ENCODE measurements around the gene NELFB. TPM values are rescaled to one million over a fixed set of nuclear protein-coding genes. Genes with fewer than 3 reads are reported as not detected.

The NELFB gene
- total and polyA plus RNA-seq, 9 of the 15 experiments (the other 6 are each of a cell fraction or from before 2014, with no cell fraction given): 0.24 to 84.0 (median 29.7) TPM

DNA sequence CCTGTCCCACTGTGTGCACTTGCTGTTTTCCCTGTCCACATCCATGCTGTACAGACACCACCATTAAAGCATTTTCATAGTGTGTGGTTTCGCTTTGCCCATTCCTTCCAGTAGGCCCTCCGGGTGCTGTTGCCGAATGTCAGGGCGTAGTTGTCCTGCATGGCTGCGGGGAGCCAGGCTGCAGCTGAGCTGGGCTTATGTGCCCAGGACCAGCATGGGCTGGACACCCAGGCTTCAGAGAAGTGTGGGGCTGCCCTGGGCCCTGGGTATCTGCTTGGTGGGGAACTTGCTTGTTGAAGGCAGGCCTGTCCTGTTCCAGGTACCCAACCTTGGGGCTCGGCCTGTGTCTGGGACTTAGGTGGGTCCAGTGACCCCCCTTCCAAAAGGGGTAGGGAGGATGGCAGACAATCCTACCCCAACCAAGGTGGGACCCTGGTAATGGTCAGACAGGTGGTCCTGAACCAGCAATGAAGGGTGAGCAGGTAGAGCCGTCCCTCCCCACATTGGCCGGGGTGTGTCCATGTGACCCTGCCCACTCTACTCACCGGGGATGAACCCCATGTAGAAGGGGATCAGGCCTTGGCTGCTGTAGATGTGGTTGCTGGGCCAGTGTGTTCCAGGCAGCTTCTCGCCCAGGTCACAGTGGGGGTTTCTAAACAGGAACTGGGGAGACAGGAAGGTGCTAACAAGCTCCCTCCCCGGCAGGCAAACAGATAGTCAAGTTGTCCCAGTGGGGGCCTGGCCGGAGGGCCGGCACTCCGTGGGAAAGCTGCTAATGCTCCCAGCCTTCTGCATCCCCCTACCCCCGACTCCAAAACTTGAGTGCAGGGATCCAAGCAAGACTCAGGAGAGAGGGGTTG lies 11.3 kb upstream of the NELFB start (continued):
- TF ChIP-seq, protein P1, sequence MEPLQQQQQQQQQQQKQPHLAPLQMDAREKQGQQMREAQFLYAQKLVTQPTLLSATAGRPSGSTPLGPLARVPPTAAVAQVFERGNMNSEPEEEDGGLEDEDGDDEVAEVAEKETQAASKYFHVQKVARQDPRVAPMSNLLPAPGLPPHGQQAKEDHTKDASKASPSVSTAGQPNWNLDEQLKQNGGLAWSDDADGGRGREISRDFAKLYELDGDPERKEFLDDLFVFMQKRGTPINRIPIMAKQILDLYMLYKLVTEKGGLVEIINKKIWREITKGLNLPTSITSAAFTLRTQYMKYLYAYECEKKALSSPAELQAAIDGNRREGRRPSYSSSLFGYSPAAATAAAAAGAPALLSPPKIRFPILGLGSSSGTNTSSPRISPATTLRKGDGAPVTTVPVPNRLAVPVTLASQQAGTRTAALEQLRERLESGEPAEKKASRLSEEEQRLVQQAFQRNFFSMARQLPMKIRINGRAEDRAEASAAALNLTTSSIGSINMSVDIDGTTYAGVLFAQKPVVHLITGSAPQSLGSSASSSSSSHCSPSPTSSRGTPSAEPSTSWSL (CRISPR knock-in tag; IDR thresholded peaks at IDR 0.05; ENCODE audit: borderline replicate concordance): no peak
- TF ChIP-seq ERF (CRISPR knock-in tag; IDR thresholded peaks at IDR 0.05): peak; percentile 85
- TF ChIP-seq ZNF212 (CRISPR knock-in tag; IDR thresholded peaks at IDR 0.05): no peak
- TF ChIP-seq, protein P2, sequence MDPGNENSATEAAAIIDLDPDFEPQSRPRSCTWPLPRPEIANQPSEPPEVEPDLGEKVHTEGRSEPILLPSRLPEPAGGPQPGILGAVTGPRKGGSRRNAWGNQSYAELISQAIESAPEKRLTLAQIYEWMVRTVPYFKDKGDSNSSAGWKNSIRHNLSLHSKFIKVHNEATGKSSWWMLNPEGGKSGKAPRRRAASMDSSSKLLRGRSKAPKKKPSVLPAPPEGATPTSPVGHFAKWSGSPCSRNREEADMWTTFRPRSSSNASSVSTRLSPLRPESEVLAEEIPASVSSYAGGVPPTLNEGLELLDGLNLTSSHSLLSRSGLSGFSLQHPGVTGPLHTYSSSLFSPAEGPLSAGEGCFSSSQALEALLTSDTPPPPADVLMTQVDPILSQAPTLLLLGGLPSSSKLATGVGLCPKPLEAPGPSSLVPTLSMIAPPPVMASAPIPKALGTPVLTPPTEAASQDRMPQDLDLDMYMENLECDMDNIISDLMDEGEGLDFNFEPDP (CRISPR knock-in tag; IDR thresholded peaks at IDR 0.05): 0 out of 2 replicates have a peak, but pooled peaks have one; percentile 61
- no peak for TF ChIP-seq SRF (CRISPR knock-in tag; IDR thresholded peaks at IDR 0.05)
- TF ChIP-seq, protein P3, sequence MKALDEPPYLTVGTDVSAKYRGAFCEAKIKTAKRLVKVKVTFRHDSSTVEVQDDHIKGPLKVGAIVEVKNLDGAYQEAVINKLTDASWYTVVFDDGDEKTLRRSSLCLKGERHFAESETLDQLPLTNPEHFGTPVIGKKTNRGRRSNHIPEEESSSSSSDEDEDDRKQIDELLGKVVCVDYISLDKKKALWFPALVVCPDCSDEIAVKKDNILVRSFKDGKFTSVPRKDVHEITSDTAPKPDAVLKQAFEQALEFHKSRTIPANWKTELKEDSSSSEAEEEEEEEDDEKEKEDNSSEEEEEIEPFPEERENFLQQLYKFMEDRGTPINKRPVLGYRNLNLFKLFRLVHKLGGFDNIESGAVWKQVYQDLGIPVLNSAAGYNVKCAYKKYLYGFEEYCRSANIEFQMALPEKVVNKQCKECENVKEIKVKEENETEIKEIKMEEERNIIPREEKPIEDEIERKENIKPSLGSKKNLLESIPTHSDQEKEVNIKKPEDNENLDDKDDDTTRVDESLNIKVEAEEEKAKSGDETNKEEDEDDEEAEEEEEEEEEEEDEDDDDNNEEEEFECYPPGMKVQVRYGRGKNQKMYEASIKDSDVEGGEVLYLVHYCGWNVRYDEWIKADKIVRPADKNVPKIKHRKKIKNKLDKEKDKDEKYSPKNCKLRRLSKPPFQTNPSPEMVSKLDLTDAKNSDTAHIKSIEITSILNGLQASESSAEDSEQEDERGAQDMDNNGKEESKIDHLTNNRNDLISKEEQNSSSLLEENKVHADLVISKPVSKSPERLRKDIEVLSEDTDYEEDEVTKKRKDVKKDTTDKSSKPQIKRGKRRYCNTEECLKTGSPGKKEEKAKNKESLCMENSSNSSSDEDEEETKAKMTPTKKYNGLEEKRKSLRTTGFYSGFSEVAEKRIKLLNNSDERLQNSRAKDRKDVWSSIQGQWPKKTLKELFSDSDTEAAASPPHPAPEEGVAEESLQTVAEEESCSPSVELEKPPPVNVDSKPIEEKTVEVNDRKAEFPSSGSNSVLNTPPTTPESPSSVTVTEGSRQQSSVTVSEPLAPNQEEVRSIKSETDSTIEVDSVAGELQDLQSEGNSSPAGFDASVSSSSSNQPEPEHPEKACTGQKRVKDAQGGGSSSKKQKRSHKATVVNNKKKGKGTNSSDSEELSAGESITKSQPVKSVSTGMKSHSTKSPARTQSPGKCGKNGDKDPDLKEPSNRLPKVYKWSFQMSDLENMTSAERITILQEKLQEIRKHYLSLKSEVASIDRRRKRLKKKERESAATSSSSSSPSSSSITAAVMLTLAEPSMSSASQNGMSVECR (CRISPR knock-in tag; IDR thresholded peaks at IDR 0.05): peak; percentile 42; the same call in 1 of the 2 replicates
- peak; percentile 61; the same call in 1 of the 2 replicates for TF ChIP-seq PHB (CRISPR knock-in tag; IDR thresholded peaks at IDR 0.05)
- no peak for TF ChIP-seq NRF1 (conservative IDR thresholded peaks at IDR 0.05 in 1 of 2, IDR thresholded peaks at IDR 0.05 in 1 of 2)
- TF ChIP-seq, protein P4, sequence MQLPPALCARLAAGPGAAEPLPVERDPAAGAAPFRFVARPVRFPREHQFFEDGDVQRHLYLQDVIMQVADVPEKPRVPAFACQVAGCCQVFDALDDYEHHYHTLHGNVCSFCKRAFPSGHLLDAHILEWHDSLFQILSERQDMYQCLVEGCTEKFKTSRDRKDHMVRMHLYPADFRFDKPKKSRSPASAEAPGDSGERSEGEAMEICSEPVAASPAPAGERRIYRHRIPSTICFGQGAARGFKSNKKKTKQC (CRISPR knock-in tag; IDR thresholded peaks at IDR 0.05): peak; percentile 80; the same call in 1 of the 2 replicates
- TF ChIP-seq SUPT5H (IDR thresholded peaks at IDR 0.05): peak; percentile 87
- TF ChIP-seq PPARD (CRISPR knock-in tag; IDR thresholded peaks at IDR 0.05): no peak
- peak; percentile 89 for TF ChIP-seq POLR2A (conservative IDR thresholded peaks at IDR 0.05)
- no peak for TF ChIP-seq ARNT (IDR thresholded peaks at IDR 0.05)
- no peak for TF ChIP-seq HNRNPH1 (optimal IDR thresholded peaks at IDR 0.05; ENCODE audit: low read depth, low read length)
- TF ChIP-seq, protein P5, sequence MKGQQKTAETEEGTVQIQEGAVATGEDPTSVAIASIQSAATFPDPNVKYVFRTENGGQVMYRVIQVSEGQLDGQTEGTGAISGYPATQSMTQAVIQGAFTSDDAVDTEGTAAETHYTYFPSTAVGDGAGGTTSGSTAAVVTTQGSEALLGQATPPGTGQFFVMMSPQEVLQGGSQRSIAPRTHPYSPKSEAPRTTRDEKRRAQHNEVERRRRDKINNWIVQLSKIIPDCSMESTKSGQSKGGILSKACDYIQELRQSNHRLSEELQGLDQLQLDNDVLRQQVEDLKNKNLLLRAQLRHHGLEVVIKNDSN (CRISPR knock-in tag; IDR thresholded peaks at IDR 0.05): peak; percentile 74
- TF ChIP-seq, protein P6, sequence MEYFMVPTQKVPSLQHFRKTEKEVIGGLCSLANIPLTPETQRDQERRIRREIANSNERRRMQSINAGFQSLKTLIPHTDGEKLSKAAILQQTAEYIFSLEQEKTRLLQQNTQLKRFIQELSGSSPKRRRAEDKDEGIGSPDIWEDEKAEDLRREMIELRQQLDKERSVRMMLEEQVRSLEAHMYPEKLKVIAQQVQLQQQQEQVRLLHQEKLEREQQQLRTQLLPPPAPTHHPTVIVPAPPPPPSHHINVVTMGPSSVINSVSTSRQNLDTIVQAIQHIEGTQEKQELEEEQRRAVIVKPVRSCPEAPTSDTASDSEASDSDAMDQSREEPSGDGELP (CRISPR knock-in tag; IDR thresholded peaks at IDR 0.05; ENCODE audit: borderline replicate concordance): peak; percentile 35; the same call in 1 of the 2 replicates
- 0 out of 2 replicates have a peak, but pooled peaks have one; percentile 68 for TF ChIP-seq ZNF445 (CRISPR knock-in tag; IDR thresholded peaks at IDR 0.05; ENCODE audit: low read depth)
